Trophoblast cell (in vitro differentiated cells and primary cell): Measurements from ENCODE around the gene EPB41L4B.
A peak's percentile ranks its signal among the peaks of the same experiment; 100 is the strongest.

ENCODE experiments used
- DNase-seq, 2 donors: peaks; one replicate each; pipeline ENCODE4 v3.0.0-alpha.2; 2016
- H2AFZ ChIP-seq: 2 replicates; pipeline ENCODE4 v1.6.1; 2013; ENCODE audit warnings: low read length, moderate library complexity, mild to moderate bottlenecking; ENCODE audit not compliant: insufficient read depth, poor library complexity
- H2AK5ac ChIP-seq: 2 replicates; pipeline ENCODE4 v1.6.1; 2013; ENCODE audit warnings: mild to moderate bottlenecking, low read length
- H2BK120ac ChIP-seq: 2 replicates; pipeline ENCODE4 v1.6.1; 2013; ENCODE audit warnings: low read length, mild to moderate bottlenecking, moderate library complexity; ENCODE audit not compliant: insufficient read depth, poor library complexity
- H2BK12ac ChIP-seq: 2 replicates; pipeline ENCODE4 v1.6.1; 2013; ENCODE audit warnings: mild to moderate bottlenecking, low read length, moderate library complexity
- H2BK5ac ChIP-seq: 2 replicates; pipeline ENCODE4 v1.6.1; 2013; ENCODE audit warnings: low read length, low read depth, moderate library complexity, mild to moderate bottlenecking; ENCODE audit not compliant: poor library complexity
- H3K14ac ChIP-seq: 2 replicates; pipeline ENCODE4 v1.6.1; 2013; ENCODE audit warnings: mild to moderate bottlenecking, low read length
- H3K18ac ChIP-seq: 2 replicates; pipeline ENCODE4 v1.6.1; 2013; ENCODE audit warnings: mild to moderate bottlenecking, low read length
- H3K23ac ChIP-seq: 2 replicates; pipeline ENCODE4 v1.6.1; 2013; ENCODE audit warnings: low read length
- H3K27ac ChIP-seq: 2 replicates; pipeline ENCODE4 v1.5.1; 2013; ENCODE audit warnings: low read depth, mild to moderate bottlenecking, inconsistent platforms, low read length, moderate library complexity
- H3K27me3 ChIP-seq: 2 replicates; pipeline ENCODE4 v1.6.1; 2013; ENCODE audit warnings: inconsistent platforms, mild to moderate bottlenecking, low read length, moderate library complexity; ENCODE audit not compliant: insufficient read depth
- H3K36me3 ChIP-seq, 2 experiments: 1 replicate in 1 of 2; 2 replicates in 1 of 2; pipeline ENCODE4 v1.6.1; 2013; ENCODE audit warnings: low read length in 2 of 2, mild to moderate bottlenecking in 2 of 2, moderate library complexity in 1 of 2; ENCODE audit not compliant: insufficient read depth in 2 of 2, control insufficient read depth in 1 of 2
- H3K4ac ChIP-seq: 2 replicates; pipeline ENCODE4 v1.6.1; 2013; ENCODE audit warnings: low read depth, mild to moderate bottlenecking, low read length, moderate library complexity
- H3K4me1 ChIP-seq, 2 experiments: 1 replicate in 1 of 2; 2 replicates in 1 of 2; pipeline ENCODE4 v1.6.1; 2013; ENCODE audit warnings: low read length in 2 of 2, mild to moderate bottlenecking in 2 of 2, moderate library complexity in 1 of 2; ENCODE audit not compliant: insufficient read depth in 2 of 2, control insufficient read depth in 1 of 2
- H3K4me2 ChIP-seq: 2 replicates; pipeline ENCODE4 v1.6.1; 2013; ENCODE audit warnings: inconsistent platforms, mild to moderate bottlenecking, low read length, moderate library complexity
- H3K4me3 ChIP-seq: 2 replicates; pipeline ENCODE4 v1.5.1; 2013; ENCODE audit warnings: mild to moderate bottlenecking, low read depth, low read length, inconsistent platforms
- H3K79me1 ChIP-seq: one replicate; pipeline ENCODE4 v1.6.1; 2013; ENCODE audit warnings: low read length
- H3K79me2 ChIP-seq: 2 replicates; pipeline ENCODE4 v1.6.1; 2013; ENCODE audit warnings: low read length, mild to moderate bottlenecking; ENCODE audit not compliant: control insufficient read depth, insufficient read depth, poor library complexity
- H3K9ac ChIP-seq: 2 replicates; pipeline ENCODE4 v1.6.1; 2013; ENCODE audit warnings: mild to moderate bottlenecking, low read length
- H3K9me3 ChIP-seq: 2 replicates; pipeline ENCODE4 v1.6.1; 2013; ENCODE audit warnings: low read depth, mild to moderate bottlenecking, control low read depth, inconsistent platforms, low read length; ENCODE audit not compliant: insufficient read depth
- H4K12ac ChIP-seq: 2 replicates; pipeline ENCODE4 v1.6.1; 2013; ENCODE audit warnings: low read depth, mild to moderate bottlenecking, low read length, moderate library complexity
- H4K8ac ChIP-seq: 2 replicates; pipeline ENCODE4 v1.6.1; 2013; ENCODE audit warnings: low read depth, mild to moderate bottlenecking, low read length, moderate library complexity
- H4K91ac ChIP-seq: one replicate; pipeline ENCODE4 v1.6.1; 2013; ENCODE audit warnings: low read depth, mild to moderate bottlenecking, low read length, moderate library complexity
- whole genome bisulfite sequencing: extraction: QIAGEN DNeasy Blood & Tissue Kit; methylation state at CpG from one replicate; pipeline ENCODE4 v1.1.7; 2013; ENCODE audit warnings: missing lambda C conversion rate; ENCODE audit not compliant: insufficient read length, insufficient coverage; ENCODE audit errors: extremely low coverage; 5-methylcytosine and 5-hydroxymethylcytosine counted together

The EPB41L4B gene

GRCh38 chr9:109171926-109172325 is 148.9 kb downstream of the EPB41L4B start:
- Histone ChIP-seq H3K4me2 (no peak overlapping the region), H3K79me1 (no peaks in the 10 kb centered on the region), H3K79me2 (no peaks in the 10 kb centered on the region), H3K4ac (no peak overlapping the region), H3K27me3 (peaks cover 10% of the 10 kb centered on the region), H2BK5ac (no peak overlapping the region), H3K36me3 (no peaks in the 10 kb centered on the region), H3K9me3 (peaks cover 2% of the 10 kb centered on the region), H3K9ac (no peak overlapping the region), H3K14ac (no peak overlapping the region), H4K12ac (no peak overlapping the region), H4K8ac (no peak overlapping the region), H3K4me1 (no peaks in the 10 kb centered on the region), H2BK120ac (no peak overlapping the region), H3K18ac (no peak overlapping the region), H2AK5ac (no peak overlapping the region), H2AFZ (no peak overlapping the region), H3K23ac (no peak overlapping the region), H2BK12ac (no peak overlapping the region), H4K91ac (no peak overlapping the region), H3K27ac (no peak overlapping the region), H3K4me3 (no peak overlapping the region)
- DNase-seq, result no peak
- no CpG with 5 or more reads among the region's 3 CpGs for WGBS

DNA sequence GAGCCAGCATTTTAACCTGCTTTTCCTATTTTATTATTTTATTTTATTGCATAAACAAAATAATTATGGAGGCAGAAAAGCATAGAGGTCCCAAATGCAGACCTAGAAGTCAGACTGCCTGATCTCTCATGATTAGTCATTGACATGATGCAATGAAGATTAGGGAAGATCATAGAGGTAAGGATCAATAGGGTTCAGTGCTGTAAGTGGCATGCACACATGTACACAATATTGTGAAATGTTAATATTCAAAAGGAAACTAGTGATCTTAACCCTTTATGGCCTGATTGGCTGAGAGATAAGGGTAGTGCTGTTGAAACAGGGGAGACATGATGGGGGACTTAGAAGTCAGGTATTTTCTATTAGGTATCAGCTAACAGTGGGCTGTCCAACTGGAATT is 152.7 kb downstream of the EPB41L4B start:
- Histone ChIP-seq H3K18ac (no peak overlapping the region), H3K36me3 (no peaks in the 10 kb centered on the region), H3K79me2 (no peaks in the 10 kb centered on the region), H3K27me3 (peaks cover 26% of the 10 kb centered on the region), H3K4me3 (no peak overlapping the region), H3K79me1 (no peaks in the 10 kb centered on the region), H3K23ac (no peak overlapping the region), H2BK12ac (no peak overlapping the region), H3K14ac (no peak overlapping the region), H4K91ac (no peak overlapping the region), H2AK5ac (no peak overlapping the region), H4K12ac (no peak overlapping the region), H3K4ac (no peak overlapping the region), H3K4me1 (no peaks in the 10 kb centered on the region), H2BK120ac (no peak overlapping the region), H2BK5ac (no peak overlapping the region), H3K9ac (no peak overlapping the region), H3K27ac (no peak overlapping the region), H3K9me3 (peaks cover 2% of the 10 kb centered on the region), H3K4me2 (no peak overlapping the region), H2AFZ (no peak overlapping the region), H4K8ac (no peak overlapping the region)
- DNase-seq, result no peak

DNA sequence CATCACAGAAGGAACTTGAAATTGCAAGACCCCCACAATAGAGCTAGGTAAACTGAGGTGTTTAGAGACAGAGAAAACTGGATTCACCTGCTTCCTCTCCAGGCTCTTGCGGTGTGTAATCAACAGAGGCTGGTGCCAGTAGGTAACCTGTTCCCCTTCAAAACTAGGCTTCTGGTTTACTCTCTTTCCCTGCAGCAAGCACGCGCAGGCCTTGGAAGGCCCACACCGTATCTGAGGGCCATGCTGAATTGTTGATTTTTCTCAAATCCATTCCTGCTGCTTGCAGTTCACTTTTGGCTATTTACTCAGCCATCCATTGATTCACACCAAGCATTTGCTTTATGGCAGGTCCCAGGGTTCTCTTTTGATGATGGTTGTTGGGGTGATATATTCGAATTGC is 153.1 kb downstream of the EPB41L4B start:
- H3K4me2 ChIP-seq, result no peak overlapping the region
- H3K9me3 ChIP-seq, result peaks cover 2% of the 10 kb centered on the region
- H2AFZ ChIP-seq, result no peak overlapping the region
- no peak for DNase-seq
- H3K14ac ChIP-seq, result no peak overlapping the region
- no peak overlapping the region for H4K12ac ChIP-seq
- no peak overlapping the region for H3K18ac ChIP-seq
- no peaks in the 10 kb centered on the region for H3K79me1 ChIP-seq
- H3K79me2 ChIP-seq, result no peaks in the 10 kb centered on the region
- no peaks in the 10 kb centered on the region for H3K4me1 ChIP-seq
- no peak overlapping the region for H3K27ac ChIP-seq
- peaks cover 26% of the 10 kb centered on the region for H3K27me3 ChIP-seq
- no peak overlapping the region for H4K91ac ChIP-seq
- no peak overlapping the region for H2BK120ac ChIP-seq
- no peak overlapping the region for H2AK5ac ChIP-seq
- no peak overlapping the region for H3K4me3 ChIP-seq
- no peak overlapping the region for H3K4ac ChIP-seq
- no peak overlapping the region for H3K9ac ChIP-seq
- H2BK12ac ChIP-seq, result no peak overlapping the region
- H3K36me3 ChIP-seq, result no peaks in the 10 kb centered on the region
- H4K8ac ChIP-seq, result no peak overlapping the region
- H2BK5ac ChIP-seq, result no peak overlapping the region
- no CpG with 5 or more reads among the region's 5 CpGs for WGBS
- H3K23ac ChIP-seq, result no peak overlapping the region

GRCh38 chr9:109166771-109167601 is 153.9 kb downstream of the EPB41L4B start, which contains the start of gene FRRS1L:
FRRS1L (minus strand) TSS chr9:109167249; CDS start chr9:109167138, 111 bp downstream.
- Histone ChIP-seq H4K91ac (no peak within 1 kb of the TSS), H3K4me1 (no peaks in the 10 kb centered on the region), H2AK5ac (no peak within 1 kb of the TSS), H3K23ac (no peak within 1 kb of the TSS), H3K27me3 (peaks cover 26% of the 10 kb centered on the region), H3K27ac (no peak within 1 kb of the TSS), H3K14ac (no peak within 1 kb of the TSS), H4K12ac (no peak within 1 kb of the TSS), H3K4me3 (peak within 1 kb of the TSS; percentile 60), H3K4ac (no peak within 1 kb of the TSS), H2BK12ac (no peak within 1 kb of the TSS), H3K36me3 (no peaks in the 10 kb centered on the region), H2AFZ (no peak within 1 kb of the TSS), H2BK5ac (no peak within 1 kb of the TSS), H3K9ac (no peak within 1 kb of the TSS), H4K8ac (no peak within 1 kb of the TSS), H2BK120ac (no peak within 1 kb of the TSS), H3K79me2 (no peaks in the 10 kb centered on the region), H3K9me3 (peaks cover 2% of the 10 kb centered on the region), H3K4me2 (peak within 1 kb of the TSS; percentile 75), H3K18ac (no peak within 1 kb of the TSS), H3K79me1 (no peaks in the 10 kb centered on the region)
- no peak for DNase-seq
- WGBS, result no CpG with 5 or more reads among the region's 86 CpGs
